ENCODE data around the gene RIBC2. TPM values are rescaled to one million over a fixed set of nuclear protein-coding genes. Genes with fewer than 3 reads are reported as not detected.

Gene RIBC2
- total RNA-seq, 1 donor from 2014 or later, result 0.26 TPM

- Histone ChIP-seq H3K27me3 (ENCODE audit: control insufficient read depth, insufficient read depth, low read length) (no peaks in the 10 kb centered on the region), H3K36me3 (ENCODE audit: control insufficient read depth, insufficient read depth, low read length) (no peaks in the 10 kb centered on the region), H3K4me3 (ENCODE audit: low read depth, low read length) (no peak overlapping the region)
- DNase-seq (ENCODE audit: low read depth) (no peak), FAIRE-seq (no peak)
- no peak for TF ChIP-seq CTCF (IDR thresholded peaks at IDR 0.05; ENCODE audit: insufficient read depth, low read length, severe bottlenecking)
These were observed 40.3 kb downstream of the RIBC2 start for GRCh38 chr22:45453764-45454163.

GRCh38 chr22:45454275-45454674 lies 40.8 kb downstream of the RIBC2 start:
- no peak for FAIRE-seq

GRCh38 chr22:45455212-45455611 lies 41.7 kb downstream of the RIBC2 start:
- H3K4me3 ChIP-seq (ENCODE audit: low read depth, low read length), result no peak overlapping the region
- H3K36me3 ChIP-seq (ENCODE audit: control insufficient read depth, insufficient read depth, low read length), result no peaks in the 10 kb centered on the region
- DNase-seq (ENCODE audit: low read depth) (no peak), FAIRE-seq (no peak)
- no peak for TF ChIP-seq CTCF (IDR thresholded peaks at IDR 0.05; ENCODE audit: insufficient read depth, low read length, severe bottlenecking)
- H3K27me3 ChIP-seq (ENCODE audit: control insufficient read depth, insufficient read depth, low read length), result no peaks in the 10 kb centered on the region

More at GRCh38 chr22:45454275-45454674, 40.8 kb downstream of the RIBC2 start:
- DNase-seq (ENCODE audit: low read depth), result no peak
- no peaks in the 10 kb centered on the region for H3K36me3 ChIP-seq (ENCODE audit: control insufficient read depth, insufficient read depth, low read length)
- TF ChIP-seq CTCF (IDR thresholded peaks at IDR 0.05; ENCODE audit: insufficient read depth, low read length, severe bottlenecking), result no peak
- H3K4me3 ChIP-seq (ENCODE audit: low read depth, low read length), result no peak overlapping the region
- no peaks in the 10 kb centered on the region for H3K27me3 ChIP-seq (ENCODE audit: control insufficient read depth, insufficient read depth, low read length)

DNA sequence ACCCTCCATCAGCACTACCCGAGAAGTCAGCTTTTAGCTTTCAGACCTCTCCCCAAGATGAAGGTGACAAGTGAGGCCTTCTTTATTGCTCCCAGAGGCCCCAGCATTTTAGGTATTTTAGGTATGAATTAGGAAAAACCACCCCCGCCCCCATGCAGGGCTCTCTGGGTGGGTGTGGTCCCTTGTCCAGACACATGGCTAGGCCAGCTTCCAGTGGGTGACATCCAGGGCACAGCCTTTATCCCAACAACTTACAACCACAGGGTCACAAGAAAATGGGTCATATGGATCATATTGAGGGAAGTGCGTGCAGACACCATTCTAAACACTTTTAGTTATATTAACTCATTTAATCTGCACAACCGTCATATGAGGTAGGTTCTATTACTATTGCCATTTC lies 42.1 kb downstream of the RIBC2 start:
- TF ChIP-seq CTCF (IDR thresholded peaks at IDR 0.05; ENCODE audit: insufficient read depth, low read length, severe bottlenecking), result no peak
- H3K27me3 ChIP-seq (ENCODE audit: control insufficient read depth, insufficient read depth, low read length), result no peaks in the 10 kb centered on the region
- no peaks in the 10 kb centered on the region for H3K36me3 ChIP-seq (ENCODE audit: control insufficient read depth, insufficient read depth, low read length)
- no peak overlapping the region for H3K4me3 ChIP-seq (ENCODE audit: low read depth, low read length)
- no peak for DNase-seq (ENCODE audit: low read depth)
- FAIRE-seq, result no peak

DNA sequence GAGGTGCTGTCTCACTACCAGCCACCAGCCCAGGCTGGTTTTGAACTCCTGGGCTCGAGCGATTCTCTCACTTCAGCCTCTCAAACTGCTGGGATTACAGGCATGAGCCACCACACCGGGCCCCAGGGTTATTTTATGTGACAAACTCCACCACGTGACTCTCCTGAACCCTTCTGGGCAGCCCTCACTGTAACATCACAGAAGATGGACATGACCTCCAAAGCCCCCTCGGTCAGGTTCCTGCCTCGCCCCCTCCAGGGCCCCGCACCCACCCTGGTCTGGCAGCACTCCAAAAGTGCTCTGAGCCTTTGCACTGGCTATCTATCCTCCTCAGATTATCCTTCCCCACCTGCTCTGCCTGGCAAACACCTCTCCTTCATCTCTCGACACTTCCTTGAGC lies 43.3 kb downstream of the RIBC2 start:
- Histone ChIP-seq H3K4me3 (ENCODE audit: low read depth, low read length) (no peak overlapping the region), H3K27me3 (ENCODE audit: control insufficient read depth, insufficient read depth, low read length) (no peaks in the 10 kb centered on the region), H3K36me3 (ENCODE audit: control insufficient read depth, insufficient read depth, low read length) (no peaks in the 10 kb centered on the region)
- DNase-seq (ENCODE audit: low read depth) (no peak), FAIRE-seq (no peak)
- TF ChIP-seq CTCF (IDR thresholded peaks at IDR 0.05; ENCODE audit: insufficient read depth, low read length, severe bottlenecking), result no peak

GRCh38 chr22:45458532-45458931 lies 45.0 kb downstream of the RIBC2 start:
- Histone ChIP-seq H3K27me3 (ENCODE audit: control insufficient read depth, insufficient read depth, low read length) (no peaks in the 10 kb centered on the region), H3K36me3 (ENCODE audit: control insufficient read depth, insufficient read depth, low read length) (no peaks in the 10 kb centered on the region), H3K4me3 (ENCODE audit: low read depth, low read length) (no peak overlapping the region)
- FAIRE-seq (no peak), DNase-seq (ENCODE audit: low read depth) (no peak)
- no peak for TF ChIP-seq CTCF (IDR thresholded peaks at IDR 0.05; ENCODE audit: insufficient read depth, low read length, severe bottlenecking)

Data from bronchial epithelial cell (primary cell).